Thoracic aorta (tissue), 2 donors: ENCODE measurements around the gene KRTAP10-3. TPM values are rescaled to one million over a fixed set of nuclear protein-coding genes. Genes with fewer than 3 reads are reported as not detected.

Experiments
- ATAC-seq: fragments of 150-250 bp; one replicate; pipeline ENCODE4 v1.8.0; 2017; ENCODE audit warnings: low read depth; ENCODE audit not compliant: insufficient number of reproducible peaks, low FRiP score
- DNase-seq: peaks from one replicate; pipeline ENCODE4 v3.0.0-alpha.2; 2020; ENCODE audit warnings: low spot score
- H3K27ac ChIP-seq, 2 donors: fragments of 200-600 bp; sonication (generic); 1 replicate in 1 of 2; 2 replicates in 1 of 2; pipeline ENCODE4 v1.5.1; 2016; ENCODE audit warnings: mild to moderate bottlenecking in 2 of 2, moderate library complexity in 2 of 2
- H3K27me3 ChIP-seq: fragments of 200-600 bp; sonication (generic); replicated peaks from 2 replicates; pipeline ENCODE4 v1.6.0; 2016; ENCODE audit warnings: mild to moderate bottlenecking; ENCODE audit not compliant: insufficient read depth
- H3K36me3 ChIP-seq: fragments of 200-600 bp; sonication (generic); one replicate; pipeline ENCODE4 v1.5.1; 2016
- H3K4me1 ChIP-seq, 2 donors: fragments of 200-600 bp; sonication (generic); 1 replicate in 1 of 2; 2 replicates in 1 of 2; pipeline versions ENCODE4 v1.5.1 to v1.6.0; 2016; ENCODE audit warnings: low read depth in 2 of 2, mild to moderate bottlenecking in 1 of 2; ENCODE audit not compliant: control insufficient read depth in 1 of 2
- H3K4me3 ChIP-seq: fragments of 200-600 bp; sonication (generic); 2 replicates; pipeline ENCODE4 v1.5.1; 2016; ENCODE audit warnings: mild to moderate bottlenecking
- H3K9me3 ChIP-seq: fragments of 200-600 bp; sonication (generic); 2 replicates; pipeline ENCODE4 v1.5.1; 2016
- CTCF ChIP-seq: fragments of 200-600 bp; sonication (generic); IDR thresholded peaks from one replicate; pipeline ENCODE4 v1.5.1; 2019; ENCODE audit warnings: antibody characterized with exemption
- total RNA-seq, 2 donors: library from RNA; depleted of rRNA; stranded (reverse); fragments of >200 nt; gene quantifications; one replicate each; pipeline versions ENCODE4 v1.1.0 to v1.2.3, GENCODE V29; 2016

Gene KRTAP10-3
- total RNA-seq, 2 donors from 2014 or later = not detected

- Histone ChIP-seq H3K27ac (no peak overlapping the region), H3K4me3 (no peak overlapping the region), H3K36me3 (no peaks in the 10 kb centered on the region), H3K4me1 (no peaks in the 10 kb centered on the region), H3K27me3 (no peaks in the 10 kb centered on the region), H3K9me3 (no peaks in the 10 kb centered on the region)
- TF ChIP-seq CTCF = no peak
- DNase-seq (no peak), ATAC-seq (no peak)
Observed at GRCh38 chr21:44548381-44548780, 10.2 kb downstream of the KRTAP10-3 start.

GRCh38 chr21:44547656-44548331 is 10.8 kb downstream of the KRTAP10-3 start:
- Histone ChIP-seq H3K27me3 (no peaks in the 10 kb centered on the region), H3K27ac (no peak overlapping the region), H3K4me3 (no peak overlapping the region), H3K9me3 (no peaks in the 10 kb centered on the region), H3K36me3 (no peaks in the 10 kb centered on the region), H3K4me1 (no peaks in the 10 kb centered on the region)
- ATAC-seq = no peak
- DNase-seq = no peak
- TF ChIP-seq CTCF = no peak

GRCh38 chr21:44544566-44544965 is 14.0 kb downstream of the KRTAP10-3 start:
- DNase-seq = no peak
- no peaks in the 10 kb centered on the region for H3K4me1 ChIP-seq
- ATAC-seq = no peak
- TF ChIP-seq CTCF = no peak
- H3K9me3 ChIP-seq = no peaks in the 10 kb centered on the region
- no peak overlapping the region for H3K4me3 ChIP-seq
- H3K27ac ChIP-seq = no peak overlapping the region
- H3K27me3 ChIP-seq = no peaks in the 10 kb centered on the region
- no peaks in the 10 kb centered on the region for H3K36me3 ChIP-seq

GRCh38 chr21:44542716-44543115 is 15.9 kb downstream of the KRTAP10-3 start:
- no peak for ATAC-seq
- DNase-seq = no peak
- Histone ChIP-seq H3K4me3 (no peak overlapping the region), H3K27ac (no peak overlapping the region), H3K27me3 (no peaks in the 10 kb centered on the region), H3K9me3 (no peaks in the 10 kb centered on the region), H3K4me1 (no peaks in the 10 kb centered on the region), H3K36me3 (no peaks in the 10 kb centered on the region)
- no peak for TF ChIP-seq CTCF

GRCh38 chr21:44540741-44541288 is 17.8 kb downstream of the KRTAP10-3 start:
- Histone ChIP-seq H3K9me3 (no peaks in the 10 kb centered on the region), H3K36me3 (no peaks in the 10 kb centered on the region), H3K4me3 (no peak overlapping the region), H3K27me3 (no peaks in the 10 kb centered on the region), H3K4me1 (no peaks in the 10 kb centered on the region), H3K27ac (no peak overlapping the region)
- ATAC-seq = no peak
- no peak for DNase-seq
- no peak for TF ChIP-seq CTCF
